DOHH2 (cell line): ENCODE data around the gene C1orf116.

Experiments used
- H3F3A ChIP-seq: fragments of 200-600 bp; sonication (generic), shearing (Covaris generic); 2 replicates; pipeline ENCODE4 v1.6.0; 2016; ENCODE audit warnings: antibody characterized with exemption, mild to moderate bottlenecking; ENCODE audit not compliant: control insufficient read depth, insufficient read depth
- H3K27ac ChIP-seq: fragments of 200-600 bp; sonication (generic); 2 replicates; pipeline ENCODE4 v1.5.1; 2014; ENCODE audit warnings: low read depth, mild to moderate bottlenecking, low read length, moderate library complexity
- H3K27me3 ChIP-seq: fragments of 200-600 bp; sonication (generic); 2 replicates; pipeline ENCODE4 v1.6.1; 2014; ENCODE audit warnings: mild to moderate bottlenecking, low read length, mixed read lengths; ENCODE audit not compliant: control insufficient read depth
- H3K36me3 ChIP-seq: fragments of 200-600 bp; sonication (generic); 2 replicates; pipeline ENCODE4 v1.6.1; 2014; ENCODE audit warnings: mild to moderate bottlenecking, low read length, moderate library complexity, mixed read lengths; ENCODE audit not compliant: control insufficient read depth
- H3K4me1 ChIP-seq: fragments of 200-600 bp; sonication (generic); 2 replicates; pipeline ENCODE4 v1.6.1; 2014; ENCODE audit warnings: mild to moderate bottlenecking, low read length, mixed read lengths; ENCODE audit not compliant: control insufficient read depth
- H3K4me2 ChIP-seq: fragments of 200-600 bp; sonication (generic); 2 replicates; pipeline ENCODE4 v1.6.0; 2014; ENCODE audit warnings: mild to moderate bottlenecking, low read length, moderate library complexity
- H3K4me3 ChIP-seq: fragments of 200-600 bp; sonication (generic); 2 replicates; pipeline ENCODE4 v1.5.1; 2014; ENCODE audit warnings: mild to moderate bottlenecking, low read length, mixed read lengths
- H3K79me2 ChIP-seq: fragments of 200-600 bp; sonication (generic); 2 replicates; pipeline ENCODE4 v1.6.1; 2014; ENCODE audit warnings: mild to moderate bottlenecking, low read length, mixed read lengths; ENCODE audit not compliant: control insufficient read depth
- H3K9me2 ChIP-seq: fragments of 200-600 bp; sonication (generic); replicated peaks from 2 replicates; pipeline ENCODE4 v1.6.1; 2014; ENCODE audit warnings: mild to moderate bottlenecking, low read length, mixed read lengths; ENCODE audit not compliant: control insufficient read depth
- H3K9me3 ChIP-seq: fragments of 200-600 bp; sonication (generic); 2 replicates; pipeline ENCODE4 v1.6.1; 2014; ENCODE audit warnings: antibody characterized with exemption, low read length, mixed read lengths; ENCODE audit not compliant: control insufficient read depth, insufficient read depth
- H4K20me1 ChIP-seq: fragments of 200-600 bp; sonication (generic); 2 replicates; pipeline ENCODE4 v1.6.0; 2014; ENCODE audit warnings: low read depth, mild to moderate bottlenecking, antibody characterized with exemption, low read length, moderate library complexity; ENCODE audit not compliant: control insufficient read depth, insufficient read depth
- EZH2phosphoT487 ChIP-seq: fragments of 200-600 bp; sonication (generic); IDR thresholded peaks from 2 replicates; pipeline ENCODE4 v1.6.1; 2017; ENCODE audit warnings: borderline replicate concordance, mild to moderate bottlenecking, antibody characterized with exemption, low read length, moderate library complexity, mixed read lengths
- TF ChIP-seq, protein P1 (sequence below): fragments of 200-600 bp; sonication (generic); IDR thresholded peaks from one replicate; pipeline ENCODE4 v1.5.1; 2014; ENCODE audit warnings: antibody characterized with exemption, mild to moderate bottlenecking, low read depth, low read length; ENCODE audit not compliant: poor library complexity, severe bottlenecking

Gene C1orf116

DNA sequence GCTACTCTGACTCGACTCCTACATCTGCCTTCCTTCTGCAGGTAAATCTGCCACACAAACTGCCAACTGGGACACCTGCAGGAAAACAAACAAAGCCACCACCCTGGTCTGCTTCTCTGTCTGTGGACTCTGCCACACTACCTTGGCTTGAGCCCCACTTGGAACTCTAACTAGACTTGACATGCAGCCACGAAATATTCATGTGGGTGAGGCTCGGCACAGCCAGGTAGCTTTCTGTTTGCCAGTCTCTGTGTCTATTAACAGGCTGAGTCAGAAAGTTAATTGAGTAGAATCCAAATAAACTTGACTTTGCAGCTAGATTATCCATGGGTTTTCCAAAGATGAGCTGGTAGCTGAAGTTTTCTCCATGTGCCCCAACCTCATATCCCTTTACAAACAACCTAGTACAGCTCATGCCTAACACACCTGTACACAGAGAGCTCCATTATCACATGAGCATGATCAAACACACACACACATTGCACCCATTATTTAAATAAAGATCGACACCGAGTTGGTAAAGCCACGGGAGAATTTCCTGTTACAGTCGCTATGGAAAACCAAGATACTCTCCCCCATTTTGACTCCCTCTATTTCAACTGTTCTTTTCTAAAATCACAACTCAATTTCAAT, 808 bp downstream of the C1orf116 start:
- Histone ChIP-seq H4K20me1 (no peaks in the 10 kb centered on the region), H3K79me2 (no peaks in the 10 kb centered on the region), H3K9me3 (no peaks in the 10 kb centered on the region), H3F3A (no peaks in the 10 kb centered on the region), H3K27me3 (peaks cover 52% of the 10 kb centered on the region), H3K4me3 (no peak overlapping the region), H3K27ac (no peak overlapping the region), H3K4me1 (no peaks in the 10 kb centered on the region), H3K9me2 (no peaks in the 10 kb centered on the region), H3K4me2 (no peak overlapping the region), H3K36me3 (no peaks in the 10 kb centered on the region)
- TF ChIP-seq, protein P1, sequence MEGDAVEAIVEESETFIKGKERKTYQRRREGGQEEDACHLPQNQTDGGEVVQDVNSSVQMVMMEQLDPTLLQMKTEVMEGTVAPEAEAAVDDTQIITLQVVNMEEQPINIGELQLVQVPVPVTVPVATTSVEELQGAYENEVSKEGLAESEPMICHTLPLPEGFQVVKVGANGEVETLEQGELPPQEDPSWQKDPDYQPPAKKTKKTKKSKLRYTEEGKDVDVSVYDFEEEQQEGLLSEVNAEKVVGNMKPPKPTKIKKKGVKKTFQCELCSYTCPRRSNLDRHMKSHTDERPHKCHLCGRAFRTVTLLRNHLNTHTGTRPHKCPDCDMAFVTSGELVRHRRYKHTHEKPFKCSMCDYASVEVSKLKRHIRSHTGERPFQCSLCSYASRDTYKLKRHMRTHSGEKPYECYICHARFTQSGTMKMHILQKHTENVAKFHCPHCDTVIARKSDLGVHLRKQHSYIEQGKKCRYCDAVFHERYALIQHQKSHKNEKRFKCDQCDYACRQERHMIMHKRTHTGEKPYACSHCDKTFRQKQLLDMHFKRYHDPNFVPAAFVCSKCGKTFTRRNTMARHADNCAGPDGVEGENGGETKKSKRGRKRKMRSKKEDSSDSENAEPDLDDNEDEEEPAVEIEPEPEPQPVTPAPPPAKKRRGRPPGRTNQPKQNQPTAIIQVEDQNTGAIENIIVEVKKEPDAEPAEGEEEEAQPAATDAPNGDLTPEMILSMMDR: no peak

DNA sequence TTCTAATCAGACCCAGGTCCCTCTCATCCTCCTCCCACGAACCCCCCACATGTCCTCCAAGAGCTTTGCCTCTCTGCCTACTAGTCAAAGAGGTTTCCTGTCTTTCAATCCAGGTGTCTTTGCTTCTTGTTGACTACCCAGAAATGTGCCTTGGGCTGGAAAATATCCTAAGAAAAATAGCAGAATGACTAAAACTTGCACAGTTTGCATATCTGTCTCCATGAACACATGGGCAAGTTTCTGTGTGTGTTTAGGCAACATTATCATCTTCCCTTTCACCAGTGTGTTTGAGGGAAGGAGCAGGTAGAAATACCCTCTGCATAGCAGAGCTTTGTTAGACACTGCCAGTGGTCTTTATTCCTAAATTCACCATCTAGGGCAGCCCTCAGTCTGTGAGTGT, 1.5 kb downstream of the C1orf116 start:
- H3K36me3 ChIP-seq: no peaks in the 10 kb centered on the region
- no peak overlapping the region for H3K4me3 ChIP-seq
- no peaks in the 10 kb centered on the region for H3K4me1 ChIP-seq
- no peak for TF ChIP-seq EZH2phosphoT487
- no peak overlapping the region for H3K4me2 ChIP-seq
- H3K9me3 ChIP-seq: no peaks in the 10 kb centered on the region
- no peak overlapping the region for H3K27ac ChIP-seq
- no peaks in the 10 kb centered on the region for H3K79me2 ChIP-seq
- no peaks in the 10 kb centered on the region for H4K20me1 ChIP-seq
- no peaks in the 10 kb centered on the region for H3F3A ChIP-seq
- H3K9me2 ChIP-seq: no peaks in the 10 kb centered on the region
- peaks cover 48% of the 10 kb centered on the region for H3K27me3 ChIP-seq

DNA sequence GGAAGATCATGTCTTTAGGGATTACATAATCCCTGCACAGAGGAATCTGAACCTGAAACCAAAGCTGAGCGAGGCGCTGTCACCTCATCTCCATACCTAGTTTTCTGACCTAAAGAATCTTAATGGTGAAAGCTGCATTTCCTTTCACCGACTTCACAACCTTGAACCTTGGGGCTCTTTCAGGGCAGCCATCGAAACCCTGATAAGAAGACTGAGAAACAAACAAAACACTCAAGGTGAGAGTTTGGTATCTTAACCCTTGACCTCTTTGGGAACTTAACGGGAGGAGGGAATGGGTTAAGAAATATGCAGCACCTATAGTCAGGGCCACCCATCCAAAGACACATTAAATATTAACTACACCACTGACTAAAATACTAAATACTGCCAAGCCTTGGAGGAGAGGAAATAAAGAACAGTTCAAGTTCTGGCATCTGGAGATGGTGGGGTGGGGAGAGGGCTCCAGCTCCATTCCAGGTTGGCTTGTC, 2.0 kb downstream of the C1orf116 start:
- TF ChIP-seq, protein P1: no peak
- no peak for TF ChIP-seq EZH2phosphoT487
- no peaks in the 10 kb centered on the region for H3K79me2 ChIP-seq
- H4K20me1 ChIP-seq: no peaks in the 10 kb centered on the region
- no peaks in the 10 kb centered on the region for H3K9me2 ChIP-seq
- H3K4me3 ChIP-seq: no peak overlapping the region
- no peaks in the 10 kb centered on the region for H3F3A ChIP-seq
- no peaks in the 10 kb centered on the region for H3K4me1 ChIP-seq
- H3K9me3 ChIP-seq: no peaks in the 10 kb centered on the region
- H3K4me2 ChIP-seq: no peak overlapping the region
- no peak overlapping the region for H3K27ac ChIP-seq
- H3K36me3 ChIP-seq: no peaks in the 10 kb centered on the region
- peaks cover 46% of the 10 kb centered on the region for H3K27me3 ChIP-seq

DNA sequence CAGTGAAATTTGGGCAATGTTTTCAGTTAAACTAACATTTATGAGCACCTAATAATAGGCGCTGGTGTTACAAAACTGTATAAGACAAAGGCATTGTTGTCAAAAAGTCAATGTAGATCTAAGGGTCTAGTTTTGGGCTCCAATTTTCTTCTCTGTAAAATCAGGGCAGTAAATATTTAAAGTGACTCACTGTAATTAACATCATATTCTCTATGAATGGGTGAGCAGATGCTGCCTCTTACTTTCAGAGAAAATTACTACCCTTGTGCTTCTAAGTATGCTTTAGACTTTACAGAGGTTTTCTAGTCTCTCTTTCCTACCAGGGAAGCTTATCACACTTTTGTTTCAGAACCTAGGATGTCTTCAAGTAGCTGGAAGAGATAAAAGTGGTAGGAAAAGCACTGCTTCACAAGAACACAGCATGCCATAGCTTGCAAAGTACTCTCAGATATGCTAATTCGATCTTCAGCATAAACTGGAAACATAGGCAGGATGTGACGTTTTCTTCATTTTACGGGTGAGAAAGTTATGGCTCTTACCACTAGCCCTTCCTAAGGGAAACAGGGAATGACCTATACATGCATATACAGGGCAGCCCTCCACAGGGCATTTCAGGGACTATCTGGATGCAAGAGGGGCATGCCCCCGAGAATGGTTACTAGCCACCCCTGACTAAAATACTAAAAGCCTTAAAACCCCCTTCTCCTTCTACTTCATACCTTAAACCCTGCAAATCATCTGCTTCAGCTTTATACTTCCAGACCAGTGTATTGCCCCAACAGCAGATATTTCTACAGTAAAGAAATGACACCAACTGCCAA, 2.6 kb downstream of the C1orf116 start:
- Histone ChIP-seq H3K27ac (no peak overlapping the region), H3K27me3 (peaks cover 51% of the 10 kb centered on the region), H3K9me2 (no peaks in the 10 kb centered on the region), H3K4me2 (no peak overlapping the region), H3K9me3 (no peaks in the 10 kb centered on the region), H3K4me3 (no peak overlapping the region), H3K36me3 (no peaks in the 10 kb centered on the region), H3F3A (no peaks in the 10 kb centered on the region), H4K20me1 (no peaks in the 10 kb centered on the region), H3K4me1 (no peaks in the 10 kb centered on the region), H3K79me2 (no peaks in the 10 kb centered on the region)
- TF ChIP-seq, protein P1: no peak
- TF ChIP-seq EZH2phosphoT487: no peak
